Neural cell (in vitro differentiated cells): ENCODE results near the gene PLEKHO2. TPM values are rescaled to one million over a fixed set of nuclear protein-coding genes. Genes with fewer than 3 reads are reported as not detected.

ENCODE experiments used
- H2AFZ ChIP-seq: fragments of 200-600, 300-800 bp; sonication (generic), shearing (Covaris generic); 2 replicates; pipeline ENCODE4 v1.6.0; 2014; ENCODE audit warnings: low read depth, mild to moderate bottlenecking, antibody characterized with exemption, low read length, moderate library complexity
- H3F3A ChIP-seq: fragments of 200-600 bp; shearing (Covaris generic); 2 replicates; pipeline ENCODE4 v1.6.1; 2016; ENCODE audit warnings: mild to moderate bottlenecking, moderate library complexity, mixed read lengths, antibody characterized with exemption, low read length; ENCODE audit not compliant: insufficient read depth, poor library complexity, severe bottlenecking
- H3K27ac ChIP-seq: fragments of 200-600, 300-800 bp; sonication (generic), shearing (Covaris generic); 2 replicates; pipeline ENCODE4 v1.5.1; 2014; ENCODE audit warnings: mild to moderate bottlenecking, low read length, moderate library complexity
- H3K27me3 ChIP-seq: fragments of 300-800, 200-600 bp; sonication (generic), shearing (Covaris generic); 2 replicates; pipeline ENCODE4 v1.6.0; 2014; ENCODE audit warnings: mild to moderate bottlenecking, low read depth, low read length, moderate library complexity; ENCODE audit not compliant: insufficient read depth
- H3K36me3 ChIP-seq: fragments of 300-800, 200-600 bp; sonication (generic), shearing (Covaris generic); 2 replicates; pipeline ENCODE4 v1.5.1; 2014; ENCODE audit warnings: mild to moderate bottlenecking, antibody characterized with exemption, low read length, moderate library complexity; ENCODE audit not compliant: insufficient read depth
- H3K4me2 ChIP-seq: fragments of 300-800, 200-600 bp; sonication (generic), shearing (Covaris generic); 2 replicates; pipeline ENCODE4 v1.6.0; 2014; ENCODE audit warnings: mild to moderate bottlenecking, low read length
- H3K4me3 ChIP-seq: fragments of 300-800, 200-600 bp; sonication (generic), shearing (Covaris generic); 2 replicates; pipeline ENCODE4 v1.5.1; 2014; ENCODE audit warnings: mild to moderate bottlenecking, low read length, moderate library complexity
- H3K79me2 ChIP-seq: fragments of 200-600 bp; shearing (Covaris generic); replicated peaks from 2 replicates; pipeline ENCODE4 v1.6.0; 2014; ENCODE audit warnings: mild to moderate bottlenecking, low read length, moderate library complexity; ENCODE audit not compliant: insufficient read depth
- H3K9ac ChIP-seq: fragments of 300-800, 200-600 bp; sonication (generic), shearing (Covaris generic); 2 replicates; pipeline ENCODE4 v1.6.1; 2016; ENCODE audit warnings: mild to moderate bottlenecking, low read length, mixed read lengths
- H3K9me2 ChIP-seq: fragments of 200-600 bp; shearing (Covaris generic); 2 replicates; pipeline ENCODE4 v1.6.1; 2016; ENCODE audit warnings: mild to moderate bottlenecking, low read length, mixed read lengths; ENCODE audit not compliant: insufficient read depth
- H3K9me3 ChIP-seq: fragments of 200-600, 300-800 bp; sonication (generic), shearing (Covaris generic); 2 replicates; pipeline ENCODE4 v1.6.1; 2016; ENCODE audit warnings: mild to moderate bottlenecking, mixed run types, low read length, moderate library complexity, mixed read lengths
- H4K20me1 ChIP-seq: fragments of 200-600 bp; shearing (Covaris generic); 2 replicates; pipeline ENCODE4 v1.6.1; 2016; ENCODE audit warnings: mild to moderate bottlenecking, mixed run types; ENCODE audit not compliant: insufficient read depth
- EP300 ChIP-seq: fragments of 450-650 bp; conservative IDR thresholded peaks from 2 replicates; pipeline ENCODE4 v1.6.1; 2014; ENCODE audit warnings: antibody characterized with exemption, mild to moderate bottlenecking, moderate library complexity; ENCODE audit not compliant: poor library complexity, severe bottlenecking
- EZH2 ChIP-seq: fragments of 200-600, 300-800 bp; shearing (Covaris generic), sonication (generic); IDR thresholded peaks from 2 replicates; pipeline ENCODE4 v1.6.1; 2014; ENCODE audit warnings: antibody characterized with exemption, low read length, borderline replicate concordance, mild to moderate bottlenecking; ENCODE audit not compliant: insufficient read depth, poor library complexity, severe bottlenecking
- MXI1 ChIP-seq: fragments of 450-650 bp; conservative IDR thresholded peaks from 2 replicates; pipeline ENCODE4 v1.6.1; 2014; ENCODE audit warnings: antibody characterized with exemption, mild to moderate bottlenecking; ENCODE audit not compliant: poor library complexity, severe bottlenecking
- POLR2AphosphoS5 ChIP-seq: IDR thresholded peaks from 2 replicates; pipeline ENCODE4 v1.6.1; 2012
- RAD21 ChIP-seq: fragments of 450-650 bp; conservative IDR thresholded peaks from 2 replicates; pipeline ENCODE4 v1.6.1; 2014; ENCODE audit warnings: antibody characterized with exemption, mild to moderate bottlenecking, moderate library complexity
- REST ChIP-seq: IDR thresholded peaks from 2 replicates; pipeline ENCODE4 v1.6.1; 2012; ENCODE audit warnings: borderline replicate concordance
- SMC3 ChIP-seq: fragments of 450-650 bp; conservative IDR thresholded peaks from 2 replicates; pipeline ENCODE4 v1.6.1; 2014; ENCODE audit warnings: antibody characterized with exemption, mild to moderate bottlenecking, moderate library complexity; ENCODE audit not compliant: poor library complexity
- TAF1 ChIP-seq: IDR thresholded peaks from 2 replicates; pipeline ENCODE4 v1.6.1; 2012; ENCODE audit warnings: low read depth
- polyA plus RNA-seq: library from polyadenylated mRNA; depleted of rRNA; stranded (reverse); fragments of >200 nt; gene quantifications from 2 replicates; pipeline ENCODE4 v1.2.3, GENCODE V29; 2014
- TF ChIP-seq, protein P1 (sequence below): fragments of 450-650 bp; IDR thresholded peaks from 2 replicates; pipeline ENCODE4 v1.5.1; 2014; ENCODE audit warnings: antibody characterized with exemption, mild to moderate bottlenecking, moderate library complexity; ENCODE audit not compliant: poor library complexity, severe bottlenecking

PLEKHO2 gene
- polyA plus RNA-seq, 1 donor from 2014 or later, result 1.3 TPM

DNA sequence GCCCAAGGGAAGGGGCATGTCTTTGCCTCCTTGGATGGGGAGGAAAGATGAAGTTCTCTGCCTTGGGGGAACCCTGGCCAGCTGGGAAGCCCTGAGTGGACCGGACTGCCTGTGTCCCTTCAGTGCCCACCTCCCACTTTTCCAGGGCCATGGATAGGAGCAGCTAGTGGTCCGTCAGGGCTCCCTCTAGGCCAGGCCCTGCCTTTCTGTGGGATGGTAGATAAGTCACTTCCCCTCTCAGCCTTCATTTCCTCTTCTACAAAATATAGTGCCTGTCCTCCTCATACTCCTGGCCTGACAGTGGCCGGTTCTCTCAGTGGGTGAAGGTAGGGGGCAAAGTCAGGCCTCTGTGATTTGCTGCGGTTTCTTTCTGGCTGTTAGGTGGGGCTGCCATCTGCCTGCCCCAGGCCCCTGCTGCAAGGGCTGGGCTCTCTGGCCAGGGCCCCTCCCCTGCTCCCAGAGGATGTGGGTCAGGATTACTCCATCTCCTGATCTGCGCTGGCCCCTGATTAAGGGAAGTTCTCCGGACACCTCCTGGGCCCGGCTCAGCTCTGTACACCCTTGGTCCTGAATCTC is 1.4 kb downstream of the PLEKHO2 start:
- Histone ChIP-seq H3K4me2 (no peak overlapping the region), H3K4me3 (no peak overlapping the region), H3K36me3 (no peaks in the 10 kb centered on the region), H2AFZ (no peak overlapping the region), H3K79me2 (no peaks in the 10 kb centered on the region), H3K9me2 (no peaks in the 10 kb centered on the region), H3F3A (no peaks in the 10 kb centered on the region), H3K9me3 (no peaks in the 10 kb centered on the region), H3K27ac (no peak overlapping the region), H3K27me3 (no peaks in the 10 kb centered on the region), H4K20me1 (no peaks in the 10 kb centered on the region), H3K9ac (no peak overlapping the region)
- no peak for TF ChIP-seq EZH2
- TF ChIP-seq POLR2AphosphoS5, result no peak
- TF ChIP-seq, protein P1, sequence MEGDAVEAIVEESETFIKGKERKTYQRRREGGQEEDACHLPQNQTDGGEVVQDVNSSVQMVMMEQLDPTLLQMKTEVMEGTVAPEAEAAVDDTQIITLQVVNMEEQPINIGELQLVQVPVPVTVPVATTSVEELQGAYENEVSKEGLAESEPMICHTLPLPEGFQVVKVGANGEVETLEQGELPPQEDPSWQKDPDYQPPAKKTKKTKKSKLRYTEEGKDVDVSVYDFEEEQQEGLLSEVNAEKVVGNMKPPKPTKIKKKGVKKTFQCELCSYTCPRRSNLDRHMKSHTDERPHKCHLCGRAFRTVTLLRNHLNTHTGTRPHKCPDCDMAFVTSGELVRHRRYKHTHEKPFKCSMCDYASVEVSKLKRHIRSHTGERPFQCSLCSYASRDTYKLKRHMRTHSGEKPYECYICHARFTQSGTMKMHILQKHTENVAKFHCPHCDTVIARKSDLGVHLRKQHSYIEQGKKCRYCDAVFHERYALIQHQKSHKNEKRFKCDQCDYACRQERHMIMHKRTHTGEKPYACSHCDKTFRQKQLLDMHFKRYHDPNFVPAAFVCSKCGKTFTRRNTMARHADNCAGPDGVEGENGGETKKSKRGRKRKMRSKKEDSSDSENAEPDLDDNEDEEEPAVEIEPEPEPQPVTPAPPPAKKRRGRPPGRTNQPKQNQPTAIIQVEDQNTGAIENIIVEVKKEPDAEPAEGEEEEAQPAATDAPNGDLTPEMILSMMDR, result no peak
- TF ChIP-seq RAD21, result no peak
- TF ChIP-seq SMC3, result no peak
- TF ChIP-seq REST, result no peak
- no peak for TF ChIP-seq TAF1
- TF ChIP-seq EP300, result no peak
- TF ChIP-seq MXI1, result no peak

- Histone ChIP-seq H4K20me1 (no peaks in the 10 kb centered on the region), H2AFZ (no peak overlapping the region), H3K4me2 (no peak overlapping the region), H3K9me2 (no peaks in the 10 kb centered on the region), H3K79me2 (no peaks in the 10 kb centered on the region), H3K36me3 (no peaks in the 10 kb centered on the region), H3K27me3 (no peaks in the 10 kb centered on the region), H3K9me3 (no peaks in the 10 kb centered on the region), H3K4me3 (no peak overlapping the region), H3K27ac (no peak overlapping the region), H3K9ac (no peak overlapping the region), H3F3A (no peaks in the 10 kb centered on the region)
- no peak for TF ChIP-seq SMC3
- TF ChIP-seq REST, result no peak
- TF ChIP-seq POLR2AphosphoS5, result no peak
- no peak for TF ChIP-seq MXI1
- TF ChIP-seq EP300, result no peak
- TF ChIP-seq RAD21, result no peak
- TF ChIP-seq TAF1, result no peak
- TF ChIP-seq, protein P1, result no peak
Observed at GRCh38 chr15:64843991-64844390, 2.3 kb downstream of the PLEKHO2 start.
